ENCODE data around the gene HAGHL.
"Not testable (repeated sequence)": the region's sequence is repeated elsewhere in the genome, so short reads cannot be mapped to it uniquely, and the experiment has no call there.

Gene HAGHL

DNA sequence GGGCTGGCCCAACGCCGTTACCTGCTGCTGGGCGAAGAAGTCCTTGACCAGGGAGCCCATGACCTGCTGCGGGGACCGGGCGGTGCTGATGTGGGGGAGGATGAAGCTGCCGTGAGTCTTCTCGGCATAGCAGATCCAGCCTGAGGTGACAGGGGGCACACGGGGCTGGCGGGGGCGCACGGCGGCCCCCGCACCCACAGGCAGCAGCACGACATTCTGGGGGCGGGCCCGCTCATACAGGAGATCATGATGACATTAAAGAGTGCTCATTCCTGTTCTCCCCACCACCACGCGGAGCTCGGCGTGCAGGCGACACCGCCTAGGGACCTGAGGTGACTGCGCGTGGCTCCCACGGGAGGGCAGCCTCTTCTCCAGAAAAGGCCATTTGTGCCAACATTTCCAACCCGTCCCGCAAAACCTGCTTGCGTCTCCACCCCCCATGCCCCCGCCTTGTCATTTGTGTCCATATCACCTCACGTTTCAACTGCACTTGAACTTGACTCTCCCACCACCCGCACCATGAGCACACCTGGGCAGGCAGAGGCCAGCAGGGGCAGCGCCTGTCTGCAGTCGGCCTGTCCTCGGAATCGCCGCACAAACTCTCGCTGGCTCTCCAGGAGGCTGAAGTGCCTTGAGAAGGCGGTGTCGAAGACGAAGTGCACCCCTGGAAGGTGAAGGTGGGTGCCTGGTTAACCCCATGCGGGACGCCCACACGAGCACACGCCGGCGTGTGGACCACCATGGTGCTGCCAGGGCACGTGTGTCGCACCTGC is 7.5 kb downstream of the HAGHL start:
- DNase-seq (ENCODE audit: low read depth in 2 of 2): no peak

DNA sequence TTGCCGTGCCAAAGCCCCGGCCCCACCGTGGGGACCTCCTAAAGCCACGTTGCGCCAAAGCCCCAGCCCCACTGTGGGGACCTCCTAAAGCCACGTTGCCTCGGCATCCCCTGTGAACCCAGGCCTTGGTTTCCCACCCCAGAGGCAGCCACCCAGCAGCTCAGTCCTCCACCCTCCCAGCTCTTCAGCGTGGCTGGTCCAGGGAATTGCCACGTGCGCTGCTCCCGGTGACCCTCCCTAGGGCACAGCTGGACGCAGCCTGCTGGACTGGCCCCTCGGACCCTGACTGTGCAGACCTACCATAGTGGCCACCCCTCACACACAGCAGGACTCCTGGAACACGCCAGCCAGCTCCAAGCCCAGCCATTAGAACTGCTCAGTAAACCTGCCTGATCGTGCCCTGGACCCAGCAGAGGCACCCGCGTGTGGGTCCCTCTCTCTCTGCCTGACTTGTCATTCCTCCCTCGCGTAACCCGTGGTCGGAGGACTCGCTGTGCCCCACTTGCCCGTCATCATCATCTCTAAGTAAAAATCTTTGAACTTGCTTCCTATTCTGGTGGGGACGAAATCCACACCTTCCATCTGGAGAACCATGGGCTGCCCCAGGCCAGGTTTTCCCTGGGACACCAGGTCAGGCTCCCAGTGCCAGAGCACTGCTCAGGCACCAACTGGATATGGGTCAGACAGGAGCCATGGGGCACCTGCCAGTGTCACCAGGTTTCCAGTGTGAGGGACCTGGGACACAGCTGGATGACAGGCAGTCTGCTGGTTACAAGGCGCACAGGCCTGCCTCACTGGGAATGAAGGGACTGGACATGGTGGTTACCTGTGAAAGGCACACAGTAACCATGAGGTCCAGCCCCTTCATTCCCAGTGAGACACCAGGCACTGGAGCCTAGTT is 8.3 kb downstream of the HAGHL start:
- DNase-seq (ENCODE audit: low read depth in 2 of 2): no peak

DNA sequence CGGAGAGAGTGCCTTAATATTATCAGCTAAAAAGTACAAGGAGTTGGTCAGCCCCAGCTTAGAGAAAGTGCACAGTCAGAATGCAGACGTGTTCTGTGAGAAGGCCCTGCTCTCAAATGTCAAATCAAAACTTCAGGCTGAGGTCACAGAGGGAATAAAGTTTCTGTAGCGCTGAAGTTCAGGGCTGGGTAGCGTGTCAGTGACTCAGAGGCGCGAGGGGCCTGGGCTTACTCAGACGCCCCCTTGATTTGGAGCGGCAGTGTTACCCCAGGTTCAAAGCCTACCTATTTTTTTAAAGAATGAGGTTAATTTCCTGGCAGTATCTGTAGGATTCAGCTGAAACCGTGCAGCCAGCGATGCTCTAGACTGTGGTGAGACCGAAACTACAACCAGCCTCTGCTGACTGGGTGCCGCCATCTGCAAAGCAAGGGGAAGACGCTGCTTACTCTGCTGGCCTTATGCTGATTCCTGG is 9.1 kb downstream of the HAGHL start:
- DNase-seq (ENCODE audit: low read depth in 2 of 2): peak; percentile 71 to 81

DNA sequence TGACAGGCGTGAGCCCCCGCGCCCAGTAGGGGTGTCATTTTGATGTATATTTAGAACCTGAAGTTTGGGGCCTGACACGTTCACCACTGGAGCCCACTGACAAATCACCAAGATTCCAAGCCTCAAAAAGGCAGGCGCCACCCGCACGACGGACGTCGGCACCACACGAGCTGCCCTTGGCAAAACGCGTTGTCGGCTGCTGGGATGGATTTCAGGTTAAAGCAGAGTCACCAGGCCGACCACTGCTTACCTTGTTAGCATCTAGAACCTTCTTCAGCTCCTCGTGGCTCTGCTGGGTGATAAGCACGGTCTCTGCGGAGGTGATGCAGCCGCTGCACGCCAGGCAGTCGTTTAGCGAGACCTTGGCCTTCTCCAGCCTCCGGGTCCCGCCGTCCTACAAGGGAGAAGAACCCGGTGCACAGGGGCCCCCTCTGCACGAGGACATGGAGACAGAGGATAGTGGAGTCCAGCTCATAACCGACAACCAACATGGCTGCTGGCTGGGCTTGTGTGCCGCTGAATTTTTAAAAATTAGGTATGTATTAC is 10.1 kb downstream of the HAGHL start:
- DNase-seq (ENCODE audit: low read depth in 2 of 2): no peak

DNA sequence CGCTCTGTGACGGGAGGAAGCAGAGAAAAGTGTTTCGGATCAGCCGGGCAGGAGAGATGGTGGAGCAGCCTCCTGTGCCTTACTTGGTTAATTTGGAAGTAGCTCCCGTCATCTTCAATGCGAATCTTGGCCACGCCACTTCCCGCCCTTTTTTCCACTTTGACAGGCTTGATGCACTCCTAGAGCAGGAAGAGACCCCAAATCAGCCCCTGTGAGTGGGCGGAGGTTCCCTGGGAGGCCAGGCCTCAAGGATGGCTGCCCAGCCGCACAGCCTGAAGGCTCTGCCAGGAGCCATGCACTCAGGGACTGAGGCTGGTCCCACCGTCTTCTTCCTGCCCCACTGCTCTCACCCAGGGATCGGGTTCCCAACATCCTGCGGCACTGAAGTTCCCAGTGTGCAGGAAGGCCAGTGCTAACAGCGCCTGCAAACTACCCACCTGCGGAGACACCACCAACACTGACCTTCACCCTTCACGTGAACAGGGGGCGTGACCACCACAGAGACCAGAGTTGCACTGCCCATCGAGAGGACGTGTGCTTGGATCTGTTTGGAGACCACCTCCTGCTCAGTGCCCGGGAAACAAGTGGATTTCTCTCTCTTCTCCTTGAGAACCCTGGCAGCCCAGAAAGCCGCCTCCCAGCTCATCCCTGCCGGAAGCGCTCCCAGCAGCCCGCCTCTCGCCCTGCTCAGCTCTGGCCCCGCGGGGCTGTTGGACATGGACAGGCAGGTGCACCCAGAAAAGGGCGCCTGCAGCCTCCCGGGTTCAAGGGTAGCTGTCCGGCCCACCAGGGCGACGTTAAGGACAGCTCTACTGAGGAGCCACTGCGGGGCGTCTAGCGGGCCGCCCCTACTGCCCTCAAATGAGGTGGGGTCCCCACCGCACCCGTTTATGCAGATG is 12.9 kb downstream of the HAGHL start:
- no peak for DNase-seq (ENCODE audit: low read depth in 2 of 2)

DNA sequence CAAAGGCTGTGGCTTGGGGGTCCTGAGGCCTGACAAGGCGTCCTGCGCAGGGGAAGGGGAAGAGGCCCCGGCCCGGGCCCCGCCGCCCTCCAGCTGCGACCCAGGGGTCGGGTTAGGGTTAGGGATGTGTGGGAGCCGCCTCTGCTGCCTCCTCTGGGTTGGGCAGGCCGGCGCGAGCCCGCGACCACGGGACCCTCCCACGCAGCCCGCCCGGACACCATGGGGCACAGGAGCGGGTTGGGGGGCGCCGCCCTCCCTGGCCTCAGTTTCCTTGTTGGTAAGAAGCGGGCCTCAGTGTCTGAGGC is 13.5 kb downstream of the HAGHL start:
- no peak for DNase-seq (ENCODE audit: low read depth in 2 of 2)

DNA sequence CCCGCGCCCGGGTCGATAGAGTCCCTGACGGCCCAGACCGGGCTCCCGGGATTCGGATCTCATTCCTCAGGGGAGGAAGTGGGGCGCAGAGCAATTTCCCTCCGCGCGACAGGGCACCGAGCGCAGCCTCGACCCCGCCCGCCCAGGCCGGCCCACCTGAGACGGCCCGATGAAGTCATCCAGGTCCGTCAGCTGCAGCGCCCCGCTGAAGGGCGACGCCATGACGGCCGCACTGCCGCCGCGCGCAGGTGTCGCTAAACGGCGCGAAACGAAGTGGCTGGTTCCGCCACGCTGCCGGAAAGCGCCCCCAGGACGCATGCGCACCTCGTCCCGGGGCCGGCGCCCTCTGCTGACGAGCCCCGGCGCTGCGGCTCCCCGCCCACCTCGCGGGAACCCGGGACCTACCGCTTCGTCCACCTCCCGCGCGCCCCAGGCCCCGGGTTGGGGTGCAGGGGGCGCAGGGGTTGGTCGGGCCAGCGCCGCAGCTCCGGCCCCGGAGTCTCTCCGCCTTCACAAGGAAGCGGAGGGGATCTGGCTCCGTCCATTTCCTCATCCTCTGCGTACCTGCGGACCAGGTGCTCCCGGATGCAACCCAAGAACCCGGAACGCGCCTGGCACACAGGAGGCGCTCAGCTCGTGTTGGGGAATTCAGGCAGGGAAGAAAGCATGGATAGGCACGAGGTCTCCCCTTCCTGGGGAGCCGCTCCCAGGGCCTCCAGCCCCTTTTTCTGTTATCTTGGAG is 14.0 kb downstream of the HAGHL start, which contains the start of gene CIAO3:
Gene CIAO3, minus strand, starts transcription at position 234 of the 742 bp plus-strand sequence. Its CDS starts 12 bp downstream, at position 222.
- peak; percentile 88 to 90 for DNase-seq (ENCODE audit: low read depth in 2 of 2)

DNA sequence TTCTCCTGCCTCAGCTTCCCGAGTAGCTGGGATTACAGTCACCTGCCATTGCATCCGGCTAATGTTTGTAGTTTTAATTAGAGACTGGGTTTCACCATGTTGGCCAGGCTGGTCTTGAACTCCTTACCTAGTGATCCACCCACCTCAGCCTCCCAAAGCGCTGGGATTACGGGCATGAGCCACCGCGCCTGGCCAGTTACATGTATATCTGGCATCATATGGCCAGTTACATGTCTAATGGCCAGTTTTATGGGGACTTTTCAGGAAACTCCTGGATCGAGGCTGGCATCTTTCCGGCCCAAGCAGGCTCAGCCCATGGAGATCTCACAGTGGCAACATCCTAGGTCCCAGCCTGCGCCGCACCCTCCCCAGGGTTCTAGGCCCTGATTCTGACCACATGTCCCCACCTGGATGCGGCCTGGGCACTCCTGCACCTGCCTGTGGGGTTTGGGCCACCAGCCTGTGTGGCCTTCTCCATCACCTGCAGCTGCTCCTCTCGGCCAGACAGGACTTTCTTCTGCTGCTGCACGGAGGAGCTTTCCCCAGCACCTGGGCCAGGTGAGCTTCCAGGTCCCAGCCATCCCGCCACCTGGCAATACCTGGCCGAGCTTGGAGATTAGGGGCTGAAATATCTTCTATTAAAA is 15.2 kb downstream of the HAGHL start:
- DNase-seq (ENCODE audit: low read depth in 2 of 2): no peak

DNA sequence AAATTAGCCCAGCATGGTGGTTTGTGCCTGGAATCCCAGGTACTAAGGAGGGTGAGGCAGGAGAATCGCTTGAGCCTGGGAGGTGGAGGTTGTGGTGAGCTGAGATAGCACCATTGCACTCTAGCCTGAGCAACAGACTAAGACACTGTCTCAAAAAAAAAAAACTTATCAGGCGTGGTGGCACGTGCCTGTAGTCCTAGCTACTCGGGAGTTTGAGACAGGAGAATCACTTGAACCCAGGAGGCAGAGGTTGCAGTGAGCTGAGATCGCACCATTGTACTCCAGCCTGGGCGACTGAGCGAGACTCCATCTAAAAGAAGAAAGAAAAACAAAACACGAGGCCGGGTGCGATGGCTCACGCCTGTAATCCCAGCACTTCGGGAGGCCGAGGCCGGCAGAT is 16.0 kb downstream of the HAGHL start:
- not testable (repeated sequence) for DNase-seq (ENCODE audit: low read depth in 2 of 2)

DNA sequence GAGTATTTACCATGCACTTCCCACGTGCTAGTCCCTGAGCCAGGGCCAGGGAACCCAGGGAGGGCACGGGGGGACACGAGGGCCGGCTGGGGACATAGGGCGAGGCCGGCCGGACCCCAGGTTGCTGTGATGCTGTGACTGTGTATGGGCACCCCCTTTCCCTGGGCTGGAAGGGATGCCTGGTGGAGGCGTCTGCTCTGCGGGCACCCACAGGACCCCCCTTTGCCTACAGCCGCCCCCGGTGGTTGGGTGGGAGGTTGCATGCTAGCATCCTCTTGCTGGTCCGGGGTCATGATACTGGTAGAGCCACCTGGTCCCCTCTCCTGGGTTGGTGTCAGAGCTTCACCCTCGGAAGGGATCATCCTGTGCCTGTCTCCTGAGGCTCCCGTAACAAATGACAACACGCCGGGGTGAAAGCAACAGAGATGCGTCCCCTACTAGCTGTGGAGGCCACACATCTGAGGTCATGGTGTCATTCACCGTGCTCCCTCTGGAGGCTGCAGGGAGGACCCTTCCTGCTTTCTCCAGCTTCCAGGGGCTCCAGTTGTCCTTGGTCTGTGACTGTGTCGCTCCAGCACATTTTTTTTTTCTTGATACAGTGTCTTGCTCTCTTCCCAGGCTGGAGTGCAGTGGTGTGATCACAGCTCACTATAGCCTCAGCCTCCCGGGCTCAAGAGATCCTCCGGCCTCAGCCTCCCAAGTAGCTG is 17.0 kb downstream of the HAGHL start:
- no peak for DNase-seq (ENCODE audit: low read depth in 2 of 2)

DNA sequence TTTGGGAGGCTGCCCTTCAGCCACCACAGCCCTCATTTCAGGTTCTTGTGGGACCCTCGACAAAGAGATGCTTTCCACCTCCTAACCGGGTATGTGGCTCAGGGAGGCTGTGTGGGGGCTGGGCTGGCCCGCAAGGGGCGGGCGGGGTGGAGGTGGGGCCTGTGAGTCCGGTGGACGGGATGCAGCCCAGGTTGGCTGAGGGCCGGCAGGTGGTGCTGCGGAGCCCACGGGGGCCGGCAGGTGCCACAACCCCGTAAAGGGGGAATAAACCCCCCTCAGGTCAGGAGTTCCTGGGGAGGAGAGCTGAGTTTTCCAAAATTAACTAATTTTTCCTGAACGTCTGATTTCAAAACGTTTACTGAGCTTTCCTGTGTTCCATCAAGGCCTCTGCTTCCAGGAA is 18.8 kb downstream of the HAGHL start:
- no peak for DNase-seq (ENCODE audit: low read depth in 2 of 2)

DNA sequence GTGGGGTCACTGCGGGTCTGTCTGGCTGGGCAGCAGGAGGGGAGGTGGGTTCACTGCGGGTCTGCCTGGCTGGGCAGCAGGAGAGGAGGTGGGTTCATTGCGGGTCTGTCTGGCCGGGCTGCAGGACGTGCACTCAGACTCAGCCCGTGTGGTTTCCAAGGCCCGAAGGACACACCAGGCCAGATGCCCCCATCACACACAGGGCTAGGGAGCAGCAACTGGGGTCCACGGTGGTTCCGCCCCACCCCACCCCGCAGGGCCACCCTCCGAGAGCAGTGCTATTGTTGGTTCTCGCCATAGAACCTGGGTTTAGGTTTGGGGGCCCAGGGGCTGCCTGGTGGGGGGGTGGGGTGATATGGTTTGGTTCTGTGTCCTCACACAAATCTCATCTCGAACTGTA is 19.7 kb downstream of the HAGHL start:
- DNase-seq (ENCODE audit: low read depth in 2 of 2): no peak

DNA sequence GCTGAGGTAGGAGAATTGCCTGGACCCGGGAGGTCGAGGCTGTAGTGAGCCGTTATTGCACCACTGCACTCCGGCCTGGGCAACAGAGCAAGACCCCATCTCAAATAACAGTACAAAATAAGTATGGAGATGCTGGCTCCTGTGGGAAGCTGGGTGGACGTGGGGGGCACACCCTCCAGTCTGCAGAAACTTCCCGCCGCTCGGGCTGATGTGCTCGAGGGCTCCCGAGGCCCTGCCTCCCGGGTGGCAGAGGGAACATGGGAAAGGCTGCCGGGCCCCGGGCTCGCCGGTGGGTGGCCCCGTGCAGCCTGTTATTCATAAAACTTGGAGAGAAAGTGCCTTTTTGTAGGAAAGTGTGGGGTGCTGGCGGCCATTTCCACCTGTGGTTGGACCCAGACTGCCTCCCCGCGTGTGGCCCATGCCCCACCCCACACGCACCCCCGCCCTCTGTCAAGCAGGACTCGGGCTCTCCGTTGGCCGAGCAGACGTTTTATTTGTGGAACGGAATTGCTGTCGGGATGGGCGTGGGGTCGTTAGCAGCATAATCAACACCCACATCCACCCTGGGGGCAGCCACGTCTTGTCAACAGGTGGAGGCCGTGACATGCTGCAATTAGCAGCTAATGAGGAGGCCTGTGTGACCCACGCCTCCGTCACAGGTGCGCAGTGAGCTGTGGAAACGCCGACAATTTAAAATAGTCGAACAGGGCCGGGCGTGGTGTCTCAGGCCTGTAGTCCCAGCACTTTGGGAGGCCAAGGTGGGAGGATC is 21.3 kb downstream of the HAGHL start:
- DNase-seq (ENCODE audit: low read depth in 2 of 2): no peak

DNA sequence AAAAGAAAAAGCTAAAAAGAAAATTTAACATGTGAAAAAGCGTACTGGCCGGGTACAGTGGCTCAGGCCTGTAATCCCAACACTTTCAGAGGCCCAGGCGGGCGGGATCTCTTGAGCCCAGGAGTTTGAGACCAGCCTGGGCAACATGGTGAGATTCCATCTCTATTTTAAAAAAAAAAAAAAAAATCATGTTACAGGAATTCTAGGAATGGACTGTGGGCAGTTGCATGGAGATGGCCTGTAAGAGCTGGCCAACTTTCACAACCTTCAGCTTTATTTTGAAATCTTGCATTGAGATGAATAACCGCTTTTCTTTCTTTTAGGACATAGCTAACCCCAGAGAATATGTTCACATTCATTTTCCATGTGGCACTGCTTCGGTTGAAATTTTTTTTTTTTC is 22.1 kb downstream of the HAGHL start:
- DNase-seq (ENCODE audit: low read depth in 2 of 2): no peak

DNA sequence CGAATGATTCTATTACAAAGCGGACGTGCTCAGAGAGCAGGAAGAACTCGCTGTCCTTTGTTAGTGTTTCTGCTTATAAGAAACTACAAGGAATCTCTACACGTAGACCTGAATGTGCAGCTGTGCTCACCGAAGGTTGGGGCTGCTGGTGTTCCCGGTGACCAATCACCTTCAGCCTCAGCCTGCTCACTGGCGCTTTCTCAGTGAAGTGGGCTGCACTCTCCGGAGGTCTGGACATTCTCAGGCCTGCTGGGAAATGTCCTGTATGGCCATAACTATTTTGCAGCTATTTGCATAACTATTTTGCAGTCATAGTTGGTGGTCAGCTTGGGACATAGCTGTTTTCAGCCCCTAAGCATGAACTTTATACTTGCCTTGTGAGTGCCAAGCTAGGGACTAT is 23.6 kb downstream of the HAGHL start:
- DNase-seq (ENCODE audit: low read depth in 2 of 2): no peak

DNA sequence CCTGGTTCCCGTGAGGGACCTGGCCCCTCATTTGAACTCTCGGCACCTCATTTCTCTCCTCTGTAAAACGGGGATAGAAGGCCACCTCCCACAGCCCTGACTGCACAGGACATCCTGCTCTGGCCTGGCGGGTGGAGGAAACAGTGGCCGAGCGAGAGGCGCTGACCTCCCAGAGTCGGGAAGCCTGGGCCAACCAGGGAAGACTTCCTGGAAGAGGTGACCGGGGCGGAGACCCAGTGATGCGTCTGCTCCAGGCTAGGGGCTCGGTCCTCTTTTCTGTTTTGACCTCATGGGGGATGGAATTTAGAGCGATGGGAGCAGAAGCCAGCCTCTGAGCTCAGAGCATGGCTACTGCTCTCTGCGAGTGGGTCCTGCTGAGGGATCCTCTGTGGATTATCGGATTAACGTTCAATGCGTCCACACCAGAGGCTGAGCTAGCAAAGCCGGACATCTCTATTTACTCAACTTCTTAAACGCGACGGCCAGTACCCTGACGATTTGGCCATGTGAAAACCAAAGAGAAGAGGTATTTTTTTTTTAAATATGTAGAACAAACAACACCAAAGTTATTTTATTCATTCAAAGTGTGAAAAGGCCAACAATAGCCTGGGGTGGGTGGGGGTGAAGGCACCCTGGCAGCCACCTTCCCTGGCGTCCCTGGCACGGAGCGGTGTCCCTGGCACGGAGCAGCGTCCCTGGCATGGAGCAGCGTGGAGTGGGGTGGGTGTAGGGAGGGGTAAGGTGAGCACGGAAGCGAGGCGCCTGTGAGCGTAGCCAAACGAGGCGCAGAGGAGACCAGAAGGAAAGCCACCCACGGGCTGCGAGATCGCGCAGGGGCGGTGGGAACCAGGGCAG is 24.5 kb downstream of the HAGHL start:
- no peak for DNase-seq (ENCODE audit: low read depth in 2 of 2)

DNA sequence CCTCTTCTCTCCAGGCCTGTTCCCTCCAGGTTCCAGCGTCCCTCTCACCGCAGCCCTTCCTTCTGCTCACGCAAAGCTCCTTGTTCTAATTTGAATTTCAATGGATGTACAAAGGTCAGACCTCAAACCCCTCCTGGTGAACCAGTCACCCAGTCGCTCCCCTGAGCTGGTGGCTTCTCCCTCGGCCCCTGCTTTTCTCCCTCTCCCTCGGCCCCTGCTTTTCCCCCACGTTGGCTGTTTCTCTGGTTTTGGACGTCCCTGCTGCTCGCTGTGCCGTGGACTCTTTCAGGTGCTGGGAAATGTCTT is 25.1 kb downstream of the HAGHL start:
- no peak for DNase-seq (ENCODE audit: low read depth in 2 of 2)

DNA sequence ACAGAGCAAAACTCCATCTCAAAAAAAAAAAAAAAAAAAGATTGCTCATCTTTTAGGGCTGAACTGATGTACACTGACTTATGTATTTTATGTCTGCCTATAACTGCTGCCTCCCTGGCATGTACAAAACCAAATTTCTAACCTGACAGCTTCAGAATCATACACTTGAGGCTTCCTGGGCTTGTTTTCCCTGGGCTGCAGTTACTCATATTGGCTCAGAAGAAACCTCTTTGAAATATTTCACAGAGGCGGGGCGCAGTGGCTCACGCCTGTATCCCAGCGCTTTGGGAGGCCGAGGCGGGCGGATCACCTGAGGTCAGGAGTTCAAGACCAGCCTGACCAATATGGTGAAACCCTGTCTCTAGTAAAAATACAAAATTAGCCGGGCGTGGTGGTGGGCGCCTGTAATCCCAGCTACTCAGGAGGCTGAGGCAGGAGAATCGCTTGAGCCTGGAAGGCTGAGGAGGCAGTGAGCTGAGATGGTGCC is 27.3 kb downstream of the HAGHL start:
- DNase-seq (ENCODE audit: low read depth in 2 of 2): not testable (repeated sequence)
